Jurkat, Clone E6-1 (cell line): ENCODE results near the gene PC. TPM values are rescaled to one million over a fixed set of nuclear protein-coding genes. Genes with fewer than 3 reads are reported as not detected.
"Not testable (repeated sequence)": the region's sequence is repeated elsewhere in the genome, so short reads cannot be mapped to it uniquely, and the experiment has no call there.

Source experiments
- DNase-seq: peaks from one replicate; pipeline ENCODE4 v3.0.0-alpha.2; 2011; ENCODE audit warnings: low read depth, low spot score
- H3K4me3 ChIP-seq: 2 replicates; pipeline ENCODE4 v1.5.1; 2011; ENCODE audit warnings: mild to moderate bottlenecking, low read length, control low read depth, moderate library complexity
- polyA plus RNA-seq: library from polyadenylated mRNA; unstranded; fragments of >200 nt; gene quantifications from one replicate; pipeline ENCODE4 v1.2.1, GENCODE V29; 2012; ENCODE audit warnings: missing spikeins; ENCODE audit not compliant: insufficient read length, insufficient read depth

The PC gene, protein sequence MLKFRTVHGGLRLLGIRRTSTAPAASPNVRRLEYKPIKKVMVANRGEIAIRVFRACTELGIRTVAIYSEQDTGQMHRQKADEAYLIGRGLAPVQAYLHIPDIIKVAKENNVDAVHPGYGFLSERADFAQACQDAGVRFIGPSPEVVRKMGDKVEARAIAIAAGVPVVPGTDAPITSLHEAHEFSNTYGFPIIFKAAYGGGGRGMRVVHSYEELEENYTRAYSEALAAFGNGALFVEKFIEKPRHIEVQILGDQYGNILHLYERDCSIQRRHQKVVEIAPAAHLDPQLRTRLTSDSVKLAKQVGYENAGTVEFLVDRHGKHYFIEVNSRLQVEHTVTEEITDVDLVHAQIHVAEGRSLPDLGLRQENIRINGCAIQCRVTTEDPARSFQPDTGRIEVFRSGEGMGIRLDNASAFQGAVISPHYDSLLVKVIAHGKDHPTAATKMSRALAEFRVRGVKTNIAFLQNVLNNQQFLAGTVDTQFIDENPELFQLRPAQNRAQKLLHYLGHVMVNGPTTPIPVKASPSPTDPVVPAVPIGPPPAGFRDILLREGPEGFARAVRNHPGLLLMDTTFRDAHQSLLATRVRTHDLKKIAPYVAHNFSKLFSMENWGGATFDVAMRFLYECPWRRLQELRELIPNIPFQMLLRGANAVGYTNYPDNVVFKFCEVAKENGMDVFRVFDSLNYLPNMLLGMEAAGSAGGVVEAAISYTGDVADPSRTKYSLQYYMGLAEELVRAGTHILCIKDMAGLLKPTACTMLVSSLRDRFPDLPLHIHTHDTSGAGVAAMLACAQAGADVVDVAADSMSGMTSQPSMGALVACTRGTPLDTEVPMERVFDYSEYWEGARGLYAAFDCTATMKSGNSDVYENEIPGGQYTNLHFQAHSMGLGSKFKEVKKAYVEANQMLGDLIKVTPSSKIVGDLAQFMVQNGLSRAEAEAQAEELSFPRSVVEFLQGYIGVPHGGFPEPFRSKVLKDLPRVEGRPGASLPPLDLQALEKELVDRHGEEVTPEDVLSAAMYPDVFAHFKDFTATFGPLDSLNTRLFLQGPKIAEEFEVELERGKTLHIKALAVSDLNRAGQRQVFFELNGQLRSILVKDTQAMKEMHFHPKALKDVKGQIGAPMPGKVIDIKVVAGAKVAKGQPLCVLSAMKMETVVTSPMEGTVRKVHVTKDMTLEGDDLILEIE
- 24.2 TPM for polyA plus RNA-seq

DNA sequence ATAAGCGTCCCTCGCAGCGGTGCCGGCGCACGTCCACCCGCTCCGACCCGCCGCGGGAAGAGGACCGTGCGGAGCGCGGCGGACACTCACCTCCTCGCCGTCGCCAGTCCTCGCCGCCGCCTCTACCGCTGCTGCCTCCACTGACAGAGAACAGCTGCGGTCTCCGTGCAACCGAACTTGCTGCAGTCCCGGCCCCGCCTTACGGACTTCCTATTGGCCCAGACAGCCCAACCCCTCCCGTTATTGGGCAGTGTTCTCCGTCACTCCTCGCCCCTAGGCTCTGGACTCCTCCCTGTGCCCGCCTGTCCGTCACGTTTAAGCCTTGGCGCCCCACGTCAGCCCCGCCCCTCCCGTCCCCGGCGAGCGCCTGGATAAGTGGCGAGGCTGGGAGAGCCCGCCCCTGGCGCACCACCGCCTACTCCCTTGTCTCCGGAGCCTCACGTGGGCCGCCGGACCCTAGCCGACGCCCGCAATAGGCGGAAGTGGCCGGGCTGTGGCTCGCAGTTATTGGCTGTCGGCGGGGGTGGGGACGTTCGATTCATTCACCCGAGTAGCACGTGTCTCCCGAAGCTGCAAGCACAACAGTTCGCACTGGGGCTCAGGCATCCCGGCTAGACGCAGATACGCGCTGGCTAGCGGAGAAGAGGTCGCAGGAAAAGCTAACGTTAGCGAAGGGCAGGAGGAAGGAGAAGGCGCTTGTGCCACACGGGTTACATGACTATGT, at the start of gene PC:
Gene PC (minus strand): TSS at position 152 of the 724 bp plus-strand sequence. CDS start 86,224 bp downstream, outside the sequence.
- peak; percentile 99 for DNase-seq
- peak within 1 kb of the TSS; percentile 63 for H3K4me3 ChIP-seq

DNA sequence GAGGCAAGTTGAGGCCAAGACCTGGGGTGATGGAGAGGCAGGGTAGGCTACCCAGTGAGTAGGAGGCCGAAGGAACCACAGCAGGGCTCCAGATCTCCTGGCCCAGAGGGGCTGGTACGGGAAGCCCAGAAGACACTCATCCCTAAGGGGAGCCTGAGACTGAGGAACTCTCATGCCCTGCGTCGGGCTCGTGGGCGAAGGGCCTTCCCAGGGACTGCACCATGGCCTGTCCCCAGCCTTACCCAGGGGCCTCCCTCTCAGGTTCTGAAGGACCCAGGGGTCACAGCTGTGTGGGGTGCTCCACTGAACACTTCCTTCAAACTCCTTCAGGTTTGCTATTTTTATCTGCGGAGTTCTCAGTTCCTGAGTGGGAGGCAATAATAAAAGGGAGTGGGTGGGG, 48.9 kb upstream of the PC start:
- no peak overlapping the region for H3K4me3 ChIP-seq
- DNase-seq = no peak

DNA sequence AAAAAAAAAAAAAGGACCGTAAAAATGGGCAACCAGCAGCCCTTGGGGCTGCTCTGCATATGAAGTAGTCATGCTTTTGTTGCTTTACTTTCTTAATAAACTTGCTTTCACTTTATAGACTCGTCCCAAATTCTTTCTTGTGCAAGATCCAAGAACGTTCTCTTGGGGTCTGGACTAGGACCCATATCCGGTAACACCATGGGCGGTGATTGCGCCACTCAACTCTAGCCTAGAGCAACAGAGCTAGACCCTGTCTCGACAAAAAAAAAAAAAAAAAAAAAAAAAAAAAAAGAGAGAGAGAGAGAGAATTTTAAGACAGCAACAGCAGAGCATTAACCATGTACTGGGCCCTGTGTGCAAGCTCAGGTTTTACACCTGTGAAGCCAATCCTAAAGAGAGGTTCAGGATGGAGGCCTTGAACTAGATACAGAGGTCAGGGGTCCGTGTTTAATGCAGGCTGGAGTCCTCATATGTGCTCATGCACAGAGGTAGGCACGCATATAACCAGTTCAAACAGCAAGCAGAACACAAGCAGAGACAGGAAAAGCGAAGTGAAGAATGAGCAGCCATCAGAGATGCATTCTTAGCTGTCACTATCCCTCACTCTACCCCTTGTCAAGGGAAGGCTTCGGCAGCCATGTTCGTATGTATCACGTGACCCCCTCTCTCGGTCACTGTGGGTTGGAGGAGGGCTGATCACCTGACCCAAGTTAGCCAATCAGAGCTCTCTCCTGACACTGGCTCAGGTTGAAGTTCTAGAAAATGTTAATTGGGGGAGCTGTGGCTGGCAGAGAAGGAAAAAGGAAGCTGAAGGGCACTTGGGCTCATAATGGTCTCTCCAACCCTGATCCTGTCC, 48.1 kb upstream of the PC start:
- peak; percentile 74 for DNase-seq
- no peak overlapping the region; the same call in 1 of the 2 replicates for H3K4me3 ChIP-seq

DNA sequence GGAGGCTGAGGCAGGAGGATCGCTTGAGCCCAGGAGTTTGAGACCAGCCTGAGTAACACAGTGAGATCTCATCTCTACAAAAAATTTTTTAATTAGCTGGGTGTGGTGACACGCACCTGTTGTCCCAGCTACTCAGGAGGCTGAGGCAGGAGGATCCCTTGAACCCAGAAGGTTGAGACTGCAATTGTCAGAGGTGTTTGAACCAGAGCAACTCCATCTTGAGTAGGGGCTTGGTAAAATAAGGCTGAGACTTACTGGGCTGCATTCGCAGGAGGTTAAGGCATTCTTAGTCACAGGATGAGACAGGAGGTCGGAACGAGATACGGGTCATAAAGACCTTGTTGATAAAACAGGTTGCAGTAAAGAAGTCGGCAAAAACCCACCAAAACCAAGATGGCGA, 47.0 kb upstream of the PC start:
- H3K4me3 ChIP-seq = not testable (repeated sequence)

DNA sequence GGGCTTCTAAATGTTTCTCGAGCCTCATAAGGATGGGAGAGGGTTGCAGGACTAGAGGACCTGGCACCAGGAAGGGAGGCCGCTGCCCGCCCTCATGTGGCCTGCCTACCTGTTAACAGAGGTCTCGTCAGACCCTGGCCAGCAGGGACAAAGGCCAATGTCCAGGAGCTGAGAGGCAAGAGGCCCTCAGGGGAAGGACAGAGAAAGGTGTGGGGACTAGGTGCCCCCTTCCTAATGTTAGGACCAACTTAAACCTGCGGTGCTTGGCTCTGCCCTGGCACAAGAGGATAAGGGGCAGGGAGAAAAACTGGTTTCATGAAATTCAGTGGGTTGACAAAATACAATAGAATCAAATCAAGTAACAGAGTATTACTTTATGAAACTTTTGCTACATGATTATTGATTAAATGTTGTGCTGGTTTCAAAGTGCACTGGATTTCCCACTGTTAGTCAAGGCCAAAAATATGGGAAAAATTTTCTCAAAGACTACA, 44.8 kb upstream of the PC start:
- no peak for DNase-seq
- no peak overlapping the region for H3K4me3 ChIP-seq

More for the DNA sequence above, 47.0 kb upstream of the PC start:
- not testable (repeated sequence) for DNase-seq

DNA sequence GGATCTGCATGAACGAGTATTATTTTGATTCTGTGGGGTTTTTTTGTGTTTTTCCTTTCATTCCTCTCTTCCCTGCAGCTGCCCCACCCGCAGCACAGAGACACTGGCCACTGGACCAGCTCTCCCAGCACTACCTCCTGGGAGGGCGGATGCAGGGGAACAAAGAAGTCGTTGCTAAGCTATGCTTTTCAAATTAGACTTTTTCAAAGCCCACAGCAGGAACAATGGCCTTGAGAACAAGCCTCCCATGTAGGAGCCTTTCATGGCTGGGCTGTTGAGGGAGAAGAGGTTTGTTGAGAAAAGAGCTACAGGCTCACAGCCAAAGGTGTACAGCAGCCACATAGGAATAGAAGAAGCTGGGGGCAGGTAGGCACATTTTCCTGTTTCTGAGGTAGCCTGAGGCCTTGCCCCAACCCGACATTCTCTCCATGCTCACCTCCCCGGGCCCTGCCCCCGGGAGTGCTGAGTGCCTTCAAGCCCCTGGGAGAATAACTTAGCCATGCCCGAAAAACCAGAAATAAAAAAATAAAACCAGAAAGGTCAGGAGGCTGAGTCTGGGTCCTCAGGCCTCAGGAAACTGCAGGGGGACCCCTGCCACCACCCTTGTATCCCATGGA, 44.2 kb upstream of the PC start:
- no peak for DNase-seq
- no peak overlapping the region for H3K4me3 ChIP-seq

DNA sequence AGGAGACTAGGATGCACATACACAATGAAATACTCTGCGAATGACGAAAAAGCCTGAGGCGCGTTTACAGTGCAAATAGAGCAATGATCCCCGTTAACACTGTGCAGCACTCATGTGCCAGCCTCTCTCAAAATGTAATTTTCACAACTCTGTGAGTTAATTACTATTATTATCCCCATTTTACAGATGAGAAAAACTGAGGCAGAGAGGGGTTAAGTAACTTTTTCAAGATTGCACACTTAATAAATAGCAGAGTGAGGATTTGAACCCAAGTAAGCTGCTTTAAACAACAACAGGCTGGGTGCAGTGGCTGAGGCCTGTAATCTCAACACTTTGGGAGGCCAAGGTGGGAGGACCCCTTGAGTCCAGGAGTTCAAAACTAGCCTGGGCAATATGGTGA, 43.1 kb upstream of the PC start:
- DNase-seq = no peak
- H3K4me3 ChIP-seq = no peak overlapping the region

DNA sequence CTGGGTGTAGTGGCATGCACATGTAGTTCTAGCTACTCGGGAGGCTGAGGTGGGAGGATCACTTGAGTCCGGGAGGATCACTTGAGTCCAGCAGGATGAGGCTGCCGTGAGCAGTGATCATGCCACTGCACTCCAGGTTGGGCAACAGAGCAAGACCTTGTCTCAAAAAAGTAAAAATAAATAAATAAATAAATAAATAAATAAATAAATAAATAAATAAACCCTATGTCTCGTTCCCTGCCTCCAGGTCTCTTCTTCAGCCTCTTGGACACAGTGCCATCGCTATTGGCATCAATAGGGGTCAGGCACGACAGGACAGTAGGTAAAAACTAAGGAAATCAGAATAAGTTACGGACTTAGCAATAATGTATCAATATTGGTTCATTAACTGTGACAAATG, 41.4 kb upstream of the PC start:
- no peak overlapping the region for H3K4me3 ChIP-seq
- no peak for DNase-seq

DNA sequence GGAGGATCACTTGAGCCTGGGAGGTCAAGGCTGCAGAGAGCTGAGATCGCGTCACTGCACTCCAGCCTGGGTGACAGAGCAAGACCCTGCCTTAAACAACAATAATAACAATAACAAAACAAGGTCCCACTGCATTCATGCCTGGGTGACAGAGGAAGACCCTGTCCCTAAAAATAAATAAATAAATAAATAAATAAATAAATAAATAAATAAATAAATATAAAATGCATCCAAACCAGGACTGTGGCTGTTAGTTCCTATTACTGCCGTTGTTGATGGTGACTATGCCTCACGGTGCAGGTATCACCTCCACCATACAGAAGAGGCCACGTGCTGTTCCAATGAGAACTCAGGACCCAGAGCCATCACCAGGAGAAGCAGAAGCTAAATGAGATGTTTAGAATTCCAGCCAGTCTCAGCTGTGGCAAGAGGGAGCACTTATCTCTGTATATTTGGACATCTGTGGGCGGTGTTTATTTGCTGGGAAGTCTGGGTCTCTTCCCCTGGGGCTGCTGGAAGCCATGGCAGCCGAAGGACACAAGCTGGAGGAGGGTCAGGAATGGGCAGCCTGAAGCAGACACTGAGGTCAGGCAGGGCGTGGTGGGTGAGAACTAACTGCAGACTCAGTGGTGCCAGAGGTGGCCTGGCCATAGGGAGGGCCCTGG, 38.6 kb upstream of the PC start:
- no peak for DNase-seq
- H3K4me3 ChIP-seq = no peak overlapping the region

DNA sequence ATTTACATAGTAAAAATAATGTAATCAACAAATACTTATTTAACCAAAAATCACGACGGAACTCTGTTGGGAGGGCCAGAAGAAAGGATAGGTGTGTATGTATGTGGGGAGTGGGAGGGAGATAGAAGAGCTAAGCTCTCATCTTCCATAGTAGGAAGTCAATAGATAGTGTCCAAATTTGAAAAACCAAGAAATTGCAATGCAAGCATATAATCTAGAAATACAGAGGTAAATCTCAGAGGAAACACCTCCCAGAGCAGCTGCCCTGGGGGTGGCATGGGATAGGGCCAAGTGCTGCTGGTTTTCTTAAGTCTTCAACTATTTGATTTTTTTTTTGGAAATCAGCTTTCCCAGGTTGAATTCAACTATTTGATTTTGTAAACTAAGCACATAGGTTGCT, 33.9 kb upstream of the PC start:
- H3K4me3 ChIP-seq = no peak overlapping the region
- no peak for DNase-seq

DNA sequence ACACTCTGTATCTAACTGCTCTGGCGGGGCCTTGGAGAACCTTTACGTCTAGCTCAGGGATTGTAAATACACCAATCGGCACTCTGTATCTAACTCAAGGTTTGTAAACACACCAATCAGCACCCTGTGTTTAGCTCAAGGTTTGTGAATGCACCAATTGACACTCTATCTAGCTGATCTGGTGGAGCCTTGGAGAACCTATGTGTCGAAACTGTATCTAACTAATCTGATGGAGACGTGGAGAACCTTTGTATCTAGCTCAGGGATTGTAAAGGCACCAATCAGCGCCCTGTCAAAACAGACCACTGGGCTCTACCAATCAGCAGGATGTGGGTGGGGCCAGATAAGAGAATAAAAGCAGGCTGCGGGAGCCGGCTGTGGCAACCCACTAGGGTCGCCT, 31.2 kb upstream of the PC start:
- not testable (repeated sequence) for DNase-seq

DNA sequence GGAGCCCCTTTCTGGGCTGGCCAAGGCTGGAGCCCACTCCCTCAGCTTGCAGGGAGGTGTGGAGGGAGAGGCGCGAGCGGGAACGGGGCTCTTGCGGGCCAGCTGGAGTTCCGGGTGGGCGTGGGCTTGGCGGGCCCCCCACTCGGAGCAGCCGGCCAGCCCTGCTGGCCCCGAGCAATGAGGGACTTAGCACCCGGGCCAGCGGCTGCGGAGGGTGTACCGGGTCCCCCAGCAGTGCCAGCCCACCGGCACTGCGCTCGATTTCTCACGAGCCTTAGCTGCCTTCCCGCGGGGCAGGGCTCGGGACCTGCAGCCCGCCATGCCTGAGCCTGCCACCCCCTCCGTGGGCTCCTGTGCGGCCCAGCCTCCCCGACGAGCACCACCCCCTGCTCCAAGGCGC, 30.6 kb upstream of the PC start:
- DNase-seq = not testable (repeated sequence)

More for the DNA sequence above, 31.2 kb upstream of the PC start:
- H3K4me3 ChIP-seq = not testable (repeated sequence)

DNA sequence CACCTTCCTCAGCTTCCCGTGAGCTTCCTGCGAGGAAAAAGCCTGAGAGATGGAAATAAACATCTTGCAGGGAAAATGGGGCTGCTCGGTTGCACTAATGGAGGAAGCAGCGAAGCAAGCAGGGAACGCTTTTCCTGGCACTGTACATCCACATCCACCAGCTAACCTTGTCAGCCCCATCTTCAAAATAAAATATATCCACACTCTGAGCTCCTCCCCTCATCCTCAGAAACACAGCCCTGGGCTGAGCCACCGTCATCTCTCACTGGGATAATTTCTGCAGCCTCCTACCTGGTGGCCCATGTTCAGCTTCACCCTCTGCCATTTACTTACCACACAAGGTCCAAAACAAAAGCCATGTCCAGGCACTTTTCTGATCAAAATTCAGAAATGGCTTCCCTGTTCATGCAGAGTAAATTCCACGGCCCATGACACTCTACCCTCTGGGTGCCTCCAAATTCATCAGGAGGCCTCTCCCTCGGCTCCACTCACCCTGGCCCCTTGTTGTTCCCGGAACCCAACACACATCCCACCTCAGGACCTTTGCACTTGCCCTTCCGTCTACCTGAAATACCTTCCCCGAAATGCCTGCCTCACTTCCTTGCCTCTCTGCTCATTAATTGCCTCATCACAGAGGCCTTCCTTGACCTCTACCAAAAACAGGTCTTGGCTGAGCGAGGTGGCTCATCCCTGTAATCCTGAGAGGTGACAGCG, 29.9 kb upstream of the PC start:
- no peak for DNase-seq
- no peak overlapping the region for H3K4me3 ChIP-seq

More for the DNA sequence above, 30.6 kb upstream of the PC start:
- H3K4me3 ChIP-seq = not testable (repeated sequence)

DNA sequence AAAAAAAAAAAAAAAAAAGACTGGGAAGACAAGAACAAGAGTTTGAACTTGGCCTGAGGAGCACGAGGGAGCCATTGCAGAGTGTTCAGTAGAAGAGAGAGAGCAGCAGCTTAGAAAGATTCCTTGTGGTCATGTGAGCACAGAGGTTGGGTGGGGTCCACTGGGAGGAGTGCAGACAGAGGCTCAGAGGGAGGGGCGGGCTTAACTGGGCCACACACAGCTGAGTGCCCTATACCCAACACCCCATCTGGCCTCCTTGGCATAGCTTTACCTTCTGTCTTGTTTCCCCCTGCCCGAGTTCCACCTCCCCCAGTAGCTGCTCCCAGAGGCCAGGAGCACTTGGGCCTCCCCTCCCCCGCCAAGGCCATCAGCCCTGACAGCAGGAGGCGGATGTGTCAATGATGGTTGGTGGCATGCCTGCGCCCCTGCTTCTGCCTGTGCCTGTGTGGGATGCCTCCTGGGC, 29.0 kb upstream of the PC start:
- DNase-seq = no peak
- H3K4me3 ChIP-seq = no peak overlapping the region

DNA sequence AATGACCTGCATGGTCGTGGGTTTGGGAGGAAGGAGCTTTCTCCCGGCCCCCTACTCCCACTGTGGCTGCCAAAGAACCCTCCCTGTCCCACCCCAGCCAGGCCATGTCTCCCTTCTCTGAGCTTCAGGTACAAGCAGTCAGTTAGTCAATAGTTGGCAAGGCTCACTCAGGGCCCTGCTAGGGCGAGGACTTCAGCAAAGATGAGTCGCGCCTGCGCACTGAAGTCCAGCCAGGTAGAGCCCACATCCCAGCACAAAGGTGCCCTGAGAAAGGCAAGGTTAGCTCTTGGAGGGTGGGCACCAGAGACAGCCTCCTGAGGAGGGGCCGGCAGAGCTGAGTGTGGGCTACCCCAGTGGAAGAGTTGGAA, 28.0 kb upstream of the PC start:
- no peak overlapping the region for H3K4me3 ChIP-seq
- no peak for DNase-seq

DNA sequence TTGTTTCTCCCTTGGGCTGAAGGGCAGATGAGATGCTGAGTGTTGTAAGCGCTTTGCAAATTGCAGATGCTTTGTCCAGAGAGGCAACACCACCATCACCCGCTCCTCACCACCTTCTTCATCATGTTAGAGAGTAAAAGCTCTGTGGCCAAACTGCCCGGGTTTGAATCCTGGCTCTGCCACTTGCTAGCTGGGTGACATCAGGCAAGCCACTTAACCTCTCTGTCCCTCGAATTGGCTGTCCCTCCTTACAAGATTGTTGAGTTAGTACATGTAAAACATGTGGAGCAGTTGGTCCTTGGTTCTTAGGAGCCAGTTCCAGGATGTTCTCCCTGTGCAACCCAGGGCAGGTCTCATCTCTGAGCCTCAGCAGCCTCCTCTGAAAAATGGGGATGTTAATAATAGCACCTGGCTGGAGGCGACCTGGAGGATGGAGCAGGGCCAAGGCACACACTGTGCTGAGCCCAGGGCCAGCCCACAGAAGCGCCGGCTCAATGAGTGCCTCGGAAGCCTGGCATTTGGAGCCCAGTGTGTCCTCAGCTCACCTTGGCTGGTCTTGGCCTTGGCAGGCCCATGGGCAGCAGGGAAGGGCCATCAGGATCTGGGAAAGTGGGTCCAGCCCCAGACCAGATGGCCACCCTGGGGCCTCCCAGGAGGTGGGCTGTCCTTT, 27.5 kb upstream of the PC start:
- DNase-seq = no peak
- no peak overlapping the region for H3K4me3 ChIP-seq
